SU-DHL-6 (cell line): ENCODE results near the gene FAM32A.
A peak's percentile ranks its signal among the peaks of the same experiment; 100 is the strongest.

Source experiments
- H2AFZ ChIP-seq: fragments of 200-600 bp; sonication (generic); 2 replicates; pipeline ENCODE4 v1.6.1; 2014; ENCODE audit warnings: low read depth, mild to moderate bottlenecking, moderate library complexity, mixed read lengths, antibody characterized with exemption, low read length; ENCODE audit not compliant: severe bottlenecking
- H3F3A ChIP-seq: fragments of 200-600 bp; shearing (Covaris generic); 2 replicates; pipeline ENCODE4 v1.6.0; 2016; ENCODE audit warnings: antibody characterized with exemption, mild to moderate bottlenecking; ENCODE audit not compliant: insufficient read depth
- H3K27ac ChIP-seq: fragments of 200-600 bp; sonication (generic); 2 replicates; pipeline ENCODE4 v1.5.1; 2016; ENCODE audit warnings: low read depth, mild to moderate bottlenecking, low read length, moderate library complexity, mixed read lengths
- H3K27me3 ChIP-seq: fragments of 200-600 bp; sonication (generic), shearing (Covaris generic); 2 replicates; pipeline ENCODE4 v1.6.0; 2014; ENCODE audit warnings: mild to moderate bottlenecking, low read length
- H3K36me3 ChIP-seq: fragments of 200-600 bp; sonication (generic); 2 replicates; pipeline ENCODE4 v1.6.1; 2014; ENCODE audit warnings: mild to moderate bottlenecking, low read length, mixed read lengths
- H3K4me2 ChIP-seq: fragments of 300-600, 200-600 bp; shearing (Covaris generic), sonication (generic); 2 replicates; pipeline ENCODE4 v1.6.0; 2014; ENCODE audit warnings: low read length, low read depth, mild to moderate bottlenecking; ENCODE audit not compliant: poor library complexity, severe bottlenecking
- H3K4me3 ChIP-seq: fragments of 200-600 bp; sonication (generic); 2 replicates; pipeline ENCODE4 v1.5.1; 2014; ENCODE audit warnings: antibody characterized with exemption, low read length, mild to moderate bottlenecking, mixed read lengths; ENCODE audit not compliant: insufficient read depth, poor library complexity, severe bottlenecking
- H3K79me2 ChIP-seq: fragments of 200-600 bp; sonication (generic); 2 replicates; pipeline ENCODE4 v1.6.1; 2014; ENCODE audit warnings: mild to moderate bottlenecking, low read length, moderate library complexity; ENCODE audit not compliant: insufficient read depth
- H3K9ac ChIP-seq: fragments of 200-600 bp; sonication (generic); 2 replicates; pipeline ENCODE4 v1.7.0; 2014; ENCODE audit warnings: mild to moderate bottlenecking, low read length
- H3K9me2 ChIP-seq: fragments of 200-600 bp; sonication (generic); replicated peaks from 2 replicates; pipeline ENCODE4 v1.6.1; 2014; ENCODE audit warnings: low read length; ENCODE audit not compliant: insufficient read depth
- H3K9me3 ChIP-seq: fragments of 200-600 bp; sonication (generic); 2 replicates; pipeline ENCODE4 v1.6.1; 2014; ENCODE audit warnings: low read length, mixed read lengths; ENCODE audit not compliant: insufficient read depth
- H4K20me1 ChIP-seq: fragments of 200-600 bp; sonication (generic); 2 replicates; pipeline ENCODE4 v1.6.1; 2014; ENCODE audit warnings: low read depth, mild to moderate bottlenecking, antibody characterized with exemption, low read length, moderate library complexity, mixed read lengths
- CTCF ChIP-seq: fragments of 200-600 bp; sonication (generic); IDR thresholded peaks from one replicate; pipeline ENCODE4 v1.5.1; 2017; ENCODE audit warnings: antibody characterized with exemption, mild to moderate bottlenecking, low read length, moderate library complexity; ENCODE audit not compliant: insufficient read depth, poor library complexity, severe bottlenecking
- EZH2phosphoT487 ChIP-seq: fragments of 200-600 bp; sonication (generic), shearing (Covaris generic); conservative IDR thresholded peaks from 2 replicates; pipeline ENCODE4 v1.6.1; 2018; ENCODE audit warnings: mild to moderate bottlenecking, antibody characterized with exemption, low read length, moderate library complexity, mixed read lengths

FAM32A gene

GRCh38 chr19:16139752-16140151, 45.5 kb upstream of the FAM32A start:
- Histone ChIP-seq H3K9me2 (no peaks in the 10 kb centered on the region), H3K4me3 (no peak overlapping the region), H4K20me1 (no peaks in the 10 kb centered on the region), H3K27me3 (no peaks in the 10 kb centered on the region), H3K9ac (no peak overlapping the region), H3K36me3 (no peaks in the 10 kb centered on the region), H3K79me2 (peaks cover 11% of the 10 kb centered on the region), H3K4me2 (no peak overlapping the region), H3F3A (peaks cover 43% of the 10 kb centered on the region), H2AFZ (no peak overlapping the region), H3K9me3 (no peaks in the 10 kb centered on the region), H3K27ac (no peak overlapping the region)
- TF ChIP-seq EZH2phosphoT487: no peak
- TF ChIP-seq CTCF: no peak

GRCh38 chr19:16141043-16141442, 44.2 kb upstream of the FAM32A start:
- TF ChIP-seq EZH2phosphoT487 (no peak), CTCF (no peak)
- peaks cover 22% of the 10 kb centered on the region for H3K79me2 ChIP-seq
- H3K9me3 ChIP-seq: no peaks in the 10 kb centered on the region
- H3K9ac ChIP-seq: no peak overlapping the region
- no peaks in the 10 kb centered on the region for H3K36me3 ChIP-seq
- H3F3A ChIP-seq: peaks cover 49% of the 10 kb centered on the region
- no peaks in the 10 kb centered on the region for H3K9me2 ChIP-seq
- peak overlapping the region; percentile 94 for H3K27ac ChIP-seq
- no peak overlapping the region for H2AFZ ChIP-seq
- no peak overlapping the region for H3K4me3 ChIP-seq
- no peaks in the 10 kb centered on the region for H3K27me3 ChIP-seq
- H3K4me2 ChIP-seq: peak overlapping the region; percentile 21
- no peaks in the 10 kb centered on the region for H4K20me1 ChIP-seq

GRCh38 chr19:16142032-16142580, 43.1 kb upstream of the FAM32A start:
- Histone ChIP-seq H3K9ac (no peak overlapping the region), H3F3A (peaks cover 55% of the 10 kb centered on the region)

More at GRCh38 chr19:16142032-16142580, 43.1 kb upstream of the FAM32A start:
- no peak overlapping the region for H3K4me3 ChIP-seq
- peak overlapping the region; percentile 21 for H3K4me2 ChIP-seq
- no peak for TF ChIP-seq EZH2phosphoT487
- TF ChIP-seq CTCF: no peak
- no peaks in the 10 kb centered on the region for H4K20me1 ChIP-seq
- no peaks in the 10 kb centered on the region for H3K36me3 ChIP-seq
- H3K79me2 ChIP-seq: peaks cover 33% of the 10 kb centered on the region
- H3K27me3 ChIP-seq: no peaks in the 10 kb centered on the region
- no peaks in the 10 kb centered on the region for H3K9me3 ChIP-seq
- H3K27ac ChIP-seq: peak overlapping the region; percentile 94
- no peak overlapping the region for H2AFZ ChIP-seq
- no peaks in the 10 kb centered on the region for H3K9me2 ChIP-seq
